HG02870 (cell line): ENCODE data around the gene AMZ1.
"Not testable (repeated sequence)": the region's sequence is repeated elsewhere in the genome, so short reads cannot be mapped to it uniquely, and the experiment has no call there.

Experiments
- ATAC-seq: cut with Tn5 transposase; IDR thresholded peaks from one replicate; pipeline ENCODE4 v1.9.1; 2021; ENCODE audit warnings: mild to moderate bottlenecking, moderate library complexity; ENCODE audit not compliant: unreplicated experiment

Gene AMZ1

GRCh38 chr7:2666588-2667250 is 21.3 kb upstream of the AMZ1 start:
- ATAC-seq: no peak

- no peak for ATAC-seq
Measured at GRCh38 chr7:2667843-2668242, 20.2 kb upstream of the AMZ1 start.

DNA sequence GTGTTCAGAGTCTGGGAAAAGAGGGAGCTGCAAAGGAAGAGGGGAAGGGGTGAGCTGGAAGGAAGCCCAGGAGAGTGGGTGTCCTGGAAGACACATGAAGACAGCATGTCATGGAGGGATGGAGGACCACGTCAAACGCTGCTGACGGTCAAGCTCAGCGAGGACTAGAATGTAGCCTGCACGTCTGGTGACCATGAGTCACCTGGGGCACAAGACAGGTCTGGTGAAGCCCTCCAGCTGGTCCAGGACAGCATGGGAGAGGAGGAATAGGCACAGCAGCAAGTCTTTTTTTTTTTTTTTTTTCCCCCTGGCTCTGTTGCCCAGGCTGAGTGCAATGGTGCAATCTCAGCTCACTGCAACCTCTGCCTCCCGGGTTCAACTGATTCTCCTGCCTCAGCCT is 19.6 kb upstream of the AMZ1 start:
- no peak for ATAC-seq

GRCh38 chr7:2670171-2670570 is 17.8 kb upstream of the AMZ1 start:
- no peak for ATAC-seq

- no peak for ATAC-seq
Measured at GRCh38 chr7:2670720-2671391, 17.1 kb upstream of the AMZ1 start.

- not testable (repeated sequence) for ATAC-seq
Measured at GRCh38 chr7:2673214-2673613, 14.8 kb upstream of the AMZ1 start.

DNA sequence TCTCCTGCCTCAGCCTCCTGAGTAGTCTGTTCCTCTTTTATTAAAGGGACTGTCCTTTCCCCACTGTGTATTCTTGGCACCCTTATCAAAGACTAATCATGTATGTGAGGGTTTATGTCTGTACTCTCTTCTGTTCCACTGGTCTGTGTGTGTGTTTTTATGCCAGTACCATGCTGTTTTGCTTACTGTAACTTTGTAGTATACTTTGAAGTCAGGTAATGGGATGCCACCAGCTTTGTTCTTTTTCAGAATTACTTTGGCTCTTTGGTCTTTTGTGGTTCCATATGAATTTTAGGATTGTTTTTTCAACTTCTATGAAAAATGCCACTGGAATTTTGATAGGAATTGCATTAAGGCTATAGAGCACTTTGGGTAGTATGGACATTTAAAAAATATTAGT is 14.1 kb upstream of the AMZ1 start:
- no peak for ATAC-seq

DNA sequence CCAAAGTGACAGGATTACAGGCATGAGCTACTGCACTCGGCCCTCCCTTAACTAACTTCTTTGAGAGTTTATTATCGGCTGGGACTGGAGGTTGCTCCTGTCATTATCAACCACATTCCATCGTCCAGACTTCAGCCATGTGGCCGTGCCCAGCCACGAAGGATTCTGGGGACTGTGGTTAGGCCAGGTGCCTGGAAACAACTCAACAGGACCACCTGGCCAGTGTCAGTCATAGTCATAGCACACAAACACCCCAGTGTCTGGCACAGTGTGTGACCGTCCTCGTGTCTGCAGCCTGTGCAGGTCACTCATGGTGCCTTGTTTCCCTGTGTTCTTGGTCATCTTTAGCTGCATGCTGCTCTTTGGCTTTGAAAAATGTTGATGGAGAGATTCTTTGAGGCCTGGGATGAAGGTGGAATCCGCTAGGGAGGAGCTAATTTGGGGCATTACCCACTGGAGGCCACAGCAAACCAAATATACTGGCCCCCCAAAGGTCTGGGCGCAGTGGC is 12.7 kb upstream of the AMZ1 start:
- no peak for ATAC-seq

GRCh38 chr7:2676576-2676975 is 11.4 kb upstream of the AMZ1 start:
- not testable (repeated sequence) for ATAC-seq

GRCh38 chr7:2678454-2678853 is 9.5 kb upstream of the AMZ1 start:
- ATAC-seq: not testable (repeated sequence)

DNA sequence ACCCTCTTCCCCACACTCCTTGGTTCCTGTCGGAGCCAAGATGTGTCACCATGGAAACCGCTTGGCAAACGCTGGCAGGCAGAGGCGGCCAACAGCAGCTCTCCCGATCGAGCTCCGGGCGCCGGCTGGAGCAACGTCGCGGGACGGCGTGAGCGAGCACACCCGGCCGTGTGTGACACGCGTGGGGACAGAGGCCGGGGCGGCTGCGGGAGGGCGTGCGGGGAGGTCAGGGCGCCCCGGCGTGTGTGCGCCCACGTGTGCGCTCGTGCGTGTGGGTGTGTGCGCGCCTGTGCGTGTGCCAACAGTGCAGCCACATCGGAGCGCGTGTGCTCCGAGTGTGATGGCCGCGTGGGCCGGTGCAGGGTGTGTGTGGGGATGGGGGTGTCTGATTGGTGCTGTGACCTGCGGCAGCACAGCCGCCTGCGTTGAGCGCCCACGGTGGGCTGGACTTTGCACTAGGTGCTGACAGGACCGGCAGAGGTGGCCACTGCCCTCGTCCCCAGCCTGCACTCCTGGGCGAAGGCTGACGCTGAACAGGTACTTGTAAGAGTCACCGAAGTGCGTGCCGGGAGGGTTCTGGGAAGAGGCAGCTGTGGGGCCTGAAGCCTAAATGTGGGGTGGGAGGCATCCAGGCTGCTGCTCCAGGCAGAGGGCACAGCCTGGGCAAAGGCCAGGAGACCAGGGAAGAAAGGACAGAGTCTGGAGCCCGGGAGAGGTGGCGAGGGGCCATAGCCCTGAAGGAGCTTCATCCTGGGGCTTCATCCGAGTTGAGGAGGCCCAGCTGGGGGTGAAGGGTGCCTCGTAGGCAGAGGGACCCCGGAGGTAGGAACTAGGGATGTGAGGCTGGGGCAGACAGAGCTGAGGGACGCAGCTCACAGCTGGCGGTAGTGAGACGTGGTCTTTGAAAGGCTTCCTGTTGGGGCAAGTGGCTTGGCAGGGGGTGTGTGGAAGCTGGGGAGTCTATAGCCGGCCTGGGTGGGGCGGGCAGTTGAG is 8.6 kb upstream of the AMZ1 start:
- not testable (repeated sequence) for ATAC-seq

GRCh38 chr7:2680256-2680655 is 7.7 kb upstream of the AMZ1 start:
- no peak for ATAC-seq

GRCh38 chr7:2680792-2681490 is 7.1 kb upstream of the AMZ1 start:
- ATAC-seq: no peak

DNA sequence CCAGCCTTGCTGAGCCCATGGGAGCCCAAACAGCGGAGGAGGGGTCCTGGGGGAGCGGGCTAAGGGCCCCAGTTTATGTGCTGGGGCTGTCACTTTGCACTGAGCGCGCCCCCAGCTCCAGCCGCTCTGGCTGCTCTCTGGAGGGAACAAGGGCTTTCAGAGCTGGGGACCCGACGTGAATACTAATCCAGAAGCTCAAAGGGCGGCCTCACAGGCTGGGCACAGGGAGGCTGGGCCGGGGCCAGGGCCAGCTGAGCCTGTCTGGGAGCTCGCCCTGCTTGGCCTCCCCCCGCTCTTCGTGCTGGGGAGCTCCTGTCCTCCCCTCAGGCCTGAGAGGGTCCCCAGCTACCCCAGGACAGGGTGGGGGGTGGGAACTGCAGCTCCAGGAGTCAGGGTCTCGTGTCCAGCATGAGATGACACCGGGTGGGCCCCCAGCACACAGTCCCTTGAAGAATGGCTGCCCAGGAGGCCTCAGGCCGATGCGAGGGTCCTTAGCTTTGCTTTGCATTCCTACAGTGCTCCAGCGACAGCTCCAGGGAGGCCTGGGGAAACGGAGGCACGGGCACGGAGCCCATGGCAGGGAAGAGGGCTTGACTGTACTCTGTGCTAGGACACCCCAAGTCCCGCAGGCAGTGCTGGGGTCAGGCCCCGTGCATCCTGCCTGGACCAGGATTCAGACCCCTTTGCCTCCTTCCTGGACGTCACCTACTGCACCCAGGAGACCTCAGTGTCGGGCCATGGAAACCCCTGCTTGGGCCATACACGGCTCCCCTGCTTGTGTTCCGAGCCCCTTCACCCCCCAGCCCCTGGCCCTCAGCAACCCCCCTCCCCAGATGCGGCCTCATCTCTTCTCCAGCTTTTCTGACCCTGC is 5.8 kb upstream of the AMZ1 start:
- ATAC-seq: no peak

GRCh38 chr7:2684501-2684900 is 3.5 kb upstream of the AMZ1 start:
- ATAC-seq: no peak

GRCh38 chr7:2686101-2686500 is 1.9 kb upstream of the AMZ1 start:
- no peak for ATAC-seq

DNA sequence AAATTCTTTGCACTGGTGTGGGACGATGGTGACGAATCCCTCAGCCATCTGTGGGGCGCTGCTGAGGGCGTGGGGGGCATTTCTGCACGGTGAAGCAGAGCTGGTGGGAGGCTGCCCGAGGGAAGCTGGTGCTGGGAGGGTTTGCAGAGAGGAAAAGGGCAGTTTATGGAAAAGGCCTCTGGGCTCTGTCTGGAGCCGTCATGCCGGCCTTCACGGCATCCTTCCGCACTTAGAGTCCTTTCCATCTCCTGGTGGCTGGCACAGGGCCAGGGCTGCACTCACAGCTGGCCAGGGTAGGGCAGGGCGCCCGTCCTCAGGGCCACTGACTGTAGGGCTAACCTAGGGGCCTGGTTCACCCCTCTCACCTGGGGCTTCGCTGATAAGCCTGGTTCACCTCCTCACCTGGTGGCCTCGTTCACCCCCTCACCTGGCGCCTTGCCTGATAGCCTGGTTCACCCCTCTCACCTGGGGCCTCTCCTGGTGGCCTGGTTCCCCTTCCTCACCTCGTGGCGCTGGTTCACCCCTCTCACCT is 598 bp upstream of the AMZ1 start:
- ATAC-seq: no peak

DNA sequence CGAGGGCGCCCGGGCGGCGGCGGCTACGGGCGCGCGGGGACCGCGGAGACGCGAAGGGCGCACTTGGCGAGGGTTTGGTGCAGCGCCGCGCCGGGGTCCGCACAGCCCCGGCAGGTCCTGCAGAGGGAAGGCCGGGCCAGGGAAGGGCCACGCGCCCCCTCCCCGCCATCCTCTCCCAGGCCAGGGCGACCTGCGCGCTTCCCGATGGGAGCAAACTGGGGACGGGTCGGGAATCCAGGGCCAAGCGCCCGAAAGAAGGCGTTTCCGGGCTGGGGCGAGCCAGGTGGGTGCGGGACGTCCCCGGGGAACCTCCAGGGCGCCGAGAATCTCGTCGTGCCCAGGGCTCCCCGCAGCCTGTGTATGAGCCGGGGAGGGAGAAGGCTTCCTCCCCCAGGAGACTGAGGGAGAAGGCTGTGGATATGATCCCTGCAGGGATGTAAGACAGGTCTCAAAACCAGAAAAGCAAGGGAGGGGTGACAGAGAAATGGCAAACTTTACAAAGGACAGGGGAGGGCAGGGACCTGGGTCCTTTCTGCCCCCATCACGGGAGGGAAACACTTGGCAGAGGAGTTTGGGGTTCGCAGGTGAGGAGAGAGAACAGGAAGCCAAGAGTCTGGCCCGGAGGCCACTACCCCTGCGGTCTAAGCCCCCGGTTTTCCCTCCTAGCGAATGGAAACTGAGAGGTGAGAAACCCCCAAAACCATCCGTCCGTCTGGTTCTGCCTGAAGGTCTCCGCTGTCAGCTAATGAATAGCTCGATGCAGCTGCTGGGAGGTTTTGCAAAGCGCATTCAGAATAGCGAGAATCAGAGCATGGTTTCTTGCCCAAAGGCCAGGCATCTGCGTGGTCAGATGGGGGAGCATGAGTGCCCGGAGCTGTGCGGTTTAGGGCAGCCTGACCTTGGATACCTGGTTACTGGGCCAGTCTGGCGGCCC is 674 bp downstream of the AMZ1 start:
- ATAC-seq: peak; percentile 71
